Smooth muscle cell of the brain vasculature (primary cell): ENCODE measurements around the gene RGS9.
"Not testable (repeated sequence)": the region's sequence is repeated elsewhere in the genome, so short reads cannot be mapped to it uniquely, and the experiment has no call there.

ENCODE experiments used
- DNase-seq: peaks from one replicate; pipeline ENCODE4 v3.0.0-alpha.2; 2012; ENCODE audit warnings: low read depth, low spot score

RGS9 gene

DNA sequence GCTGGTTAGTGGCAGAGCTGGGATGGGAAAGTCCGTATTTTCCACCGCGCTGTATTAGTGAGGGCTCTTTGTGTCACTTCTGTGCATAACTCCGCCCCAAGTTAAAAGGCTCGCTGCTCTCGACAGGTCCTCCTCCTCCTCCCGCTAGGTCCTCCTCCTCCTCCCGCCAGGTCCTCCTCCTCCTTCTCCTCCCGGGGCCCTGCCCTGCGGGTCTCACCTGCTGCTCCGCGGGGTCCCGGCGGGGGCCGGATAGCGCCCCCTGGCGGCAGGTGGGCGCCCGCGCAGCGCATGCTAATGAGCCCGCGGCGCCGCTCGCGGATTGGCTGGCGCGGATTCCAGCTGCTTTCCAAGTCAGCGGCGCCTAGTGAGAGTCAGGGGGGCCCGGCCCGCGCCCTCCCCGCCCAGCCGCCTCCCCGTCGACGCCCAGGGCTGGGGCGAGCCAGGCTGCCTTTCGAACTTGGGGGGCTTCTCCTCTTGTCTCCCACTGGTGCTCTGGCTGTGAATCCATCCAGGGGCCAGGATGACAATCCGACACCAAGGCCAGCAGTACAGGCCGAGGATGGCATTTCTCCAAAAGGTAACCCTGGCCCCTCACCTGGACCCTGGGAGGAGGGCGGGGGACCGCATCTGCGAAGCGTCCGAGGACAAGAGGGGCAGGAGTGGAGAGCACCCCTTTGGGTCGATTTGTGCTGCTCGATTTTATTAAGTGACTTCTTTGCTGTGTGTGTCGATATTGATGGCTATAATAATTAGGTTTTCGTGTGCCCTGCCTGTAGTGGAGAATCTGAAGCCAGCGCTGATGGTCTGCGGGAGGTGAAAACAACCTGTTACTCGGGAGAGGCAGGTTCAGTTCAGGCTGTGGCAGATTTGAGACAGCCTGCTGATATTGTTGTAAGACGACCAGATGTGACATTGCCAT lies at the start of gene RGS9:
TSS of gene RGS9 (plus strand) at position 350 of the 919 bp plus-strand sequence. CDS start at position 521, 171 bp downstream.
- no peak for DNase-seq

DNA sequence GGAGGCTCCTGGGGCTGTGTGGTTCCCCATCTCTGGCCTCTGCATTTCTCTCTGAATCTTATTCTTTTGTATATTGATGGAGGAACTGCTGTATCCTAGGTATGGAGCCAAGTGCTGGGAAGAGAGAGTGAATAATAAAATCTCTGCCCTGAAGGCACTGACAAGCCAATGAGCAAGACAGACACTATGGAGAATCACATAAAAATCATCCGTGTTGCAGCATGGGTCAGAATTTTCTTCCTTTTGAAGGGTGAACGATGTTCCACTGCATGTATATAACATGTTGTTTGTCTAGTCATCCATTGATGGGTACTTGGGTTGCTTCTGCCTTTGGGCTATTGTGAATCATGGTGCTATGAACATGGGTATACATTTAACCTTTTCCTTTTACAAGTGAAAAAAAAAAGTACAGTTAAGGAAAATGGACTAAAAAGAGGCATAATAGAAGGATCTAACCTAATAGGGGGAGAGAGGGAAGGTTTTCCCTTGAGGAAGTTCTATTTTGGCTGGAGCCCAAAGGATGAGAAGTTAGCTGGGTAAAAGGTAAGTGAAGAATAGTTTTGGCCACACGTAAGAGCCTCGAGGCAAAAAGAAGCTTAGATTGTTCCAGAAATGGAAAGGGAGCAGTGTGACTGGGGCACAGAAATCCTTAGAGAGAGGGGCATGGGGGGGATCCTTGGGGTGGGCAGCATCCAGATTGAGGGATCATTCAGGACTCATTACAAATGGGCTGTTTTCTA lies 48.4 kb upstream of the RGS9 start:
- DNase-seq = no peak

DNA sequence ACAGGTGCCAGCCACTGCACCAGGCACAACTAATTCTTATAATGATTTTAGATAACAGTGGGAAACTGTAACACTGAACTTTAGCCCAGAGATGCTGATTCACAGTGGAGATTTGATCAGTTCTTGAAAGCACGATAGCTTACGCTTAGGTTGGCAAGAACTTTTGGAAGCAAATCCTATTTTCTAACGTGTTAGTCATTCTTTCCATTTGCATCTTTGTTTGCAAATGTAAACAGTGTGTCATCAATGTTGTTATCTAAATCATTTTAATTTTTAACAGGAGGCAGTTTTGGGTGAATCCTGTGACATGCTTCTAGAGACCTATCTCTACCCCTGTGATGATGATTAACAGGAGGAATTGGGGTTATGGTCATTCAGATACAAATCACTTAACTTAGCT lies 44.9 kb upstream of the RGS9 start:
- no peak for DNase-seq

DNA sequence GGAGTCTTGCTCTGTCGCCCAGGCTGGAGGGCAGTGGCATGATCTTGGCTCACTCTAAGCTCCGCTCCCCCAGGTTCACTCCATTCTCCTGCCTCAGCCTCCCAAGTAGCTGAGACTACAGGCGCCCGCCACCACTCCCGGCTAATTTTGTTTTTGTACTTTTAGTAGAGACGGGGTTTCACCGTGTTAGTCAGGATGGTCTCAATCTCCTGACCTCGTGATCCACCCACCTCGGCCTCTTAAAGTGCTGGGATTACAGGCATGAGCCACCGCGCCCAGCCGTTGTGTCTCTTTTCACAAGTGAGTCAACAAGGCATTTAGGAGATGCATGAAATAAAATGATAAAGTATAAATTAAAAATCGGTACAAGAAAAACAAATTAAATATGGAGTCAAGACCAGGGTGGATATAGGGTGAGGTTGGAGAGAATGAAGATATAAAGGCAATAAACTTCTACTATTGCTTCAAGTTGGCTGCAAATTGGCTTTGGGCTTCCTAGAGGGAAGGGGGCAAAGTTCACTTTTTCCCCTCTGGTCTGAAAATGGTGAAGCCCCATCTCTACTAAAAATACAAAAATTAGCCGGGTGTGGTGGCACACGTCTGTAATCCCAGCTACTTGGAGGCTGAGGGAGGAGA lies 44.3 kb upstream of the RGS9 start:
- not testable (repeated sequence) for DNase-seq

DNA sequence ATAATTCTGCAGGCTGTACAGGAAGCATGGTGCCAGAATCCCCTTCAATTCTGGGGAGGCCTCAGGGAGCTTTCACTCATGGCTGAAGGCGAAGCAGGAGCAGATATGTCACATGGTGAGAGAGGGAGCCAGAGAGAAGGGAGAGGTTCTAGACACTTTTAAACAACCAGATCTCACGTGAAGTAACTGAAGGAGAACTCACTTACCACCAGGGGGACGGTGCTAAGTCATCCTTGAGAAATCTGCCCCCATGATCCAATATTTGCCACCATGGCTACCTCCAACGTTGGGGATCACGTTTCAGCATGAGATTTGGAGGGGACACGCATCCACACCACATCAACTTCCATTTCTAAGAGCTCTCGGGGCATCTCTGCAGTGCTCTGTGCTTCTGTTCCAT lies 43.2 kb upstream of the RGS9 start:
- no peak for DNase-seq

DNA sequence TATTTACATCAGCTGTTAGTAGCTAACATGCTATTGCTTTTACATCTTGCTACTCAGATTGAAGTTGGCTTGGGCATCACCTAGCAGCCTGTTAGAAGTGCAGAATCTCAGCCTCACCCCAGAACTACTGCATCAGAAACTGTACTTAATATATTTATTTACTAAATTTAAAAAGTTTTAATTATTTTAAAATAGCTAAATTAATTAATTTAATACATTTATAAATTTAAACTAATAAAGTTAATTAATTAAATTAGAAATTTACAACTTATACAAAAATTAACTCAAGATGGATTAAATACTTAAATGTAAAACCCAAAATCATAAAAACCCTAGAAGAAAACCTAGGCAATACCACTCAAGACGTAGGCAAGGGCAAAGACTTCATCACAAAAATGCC lies 41.7 kb upstream of the RGS9 start:
- DNase-seq = no peak

DNA sequence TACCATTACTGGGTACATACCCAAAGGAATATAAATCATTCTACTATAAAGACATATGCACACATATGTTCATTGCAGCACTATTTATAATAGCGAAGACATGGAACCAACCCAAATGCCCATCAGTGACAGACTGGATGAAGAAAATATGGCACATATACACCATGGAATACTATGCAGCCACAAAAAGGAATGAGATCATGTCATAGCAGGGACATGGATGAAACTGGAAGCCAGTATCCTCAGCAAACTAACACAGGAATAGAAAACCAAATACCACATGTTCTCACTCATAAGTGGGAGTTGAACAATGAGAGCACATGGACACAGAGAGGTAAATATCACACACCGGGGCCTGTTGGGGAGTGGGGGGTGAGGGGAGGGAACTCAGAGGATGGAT lies 40.8 kb upstream of the RGS9 start:
- not testable (repeated sequence) for DNase-seq

DNA sequence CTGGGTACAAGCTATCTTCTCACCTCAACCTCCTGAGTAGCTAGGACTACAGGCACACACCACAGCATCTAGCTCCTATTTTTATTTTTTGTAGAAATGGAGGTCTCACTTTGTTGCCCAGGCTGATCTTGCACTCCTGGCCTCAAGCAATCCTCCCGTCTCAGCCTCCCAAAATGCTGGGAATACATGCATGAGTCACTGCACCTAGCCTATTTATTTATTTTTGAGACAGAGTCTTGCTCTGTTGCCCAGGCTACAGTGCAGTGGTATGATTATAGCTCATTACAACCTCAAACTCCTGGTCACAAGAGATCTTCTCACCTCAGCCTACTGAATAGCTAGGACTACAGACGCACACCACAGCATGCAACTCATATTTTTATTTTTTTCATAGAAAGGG lies 40.1 kb upstream of the RGS9 start:
- no peak for DNase-seq

DNA sequence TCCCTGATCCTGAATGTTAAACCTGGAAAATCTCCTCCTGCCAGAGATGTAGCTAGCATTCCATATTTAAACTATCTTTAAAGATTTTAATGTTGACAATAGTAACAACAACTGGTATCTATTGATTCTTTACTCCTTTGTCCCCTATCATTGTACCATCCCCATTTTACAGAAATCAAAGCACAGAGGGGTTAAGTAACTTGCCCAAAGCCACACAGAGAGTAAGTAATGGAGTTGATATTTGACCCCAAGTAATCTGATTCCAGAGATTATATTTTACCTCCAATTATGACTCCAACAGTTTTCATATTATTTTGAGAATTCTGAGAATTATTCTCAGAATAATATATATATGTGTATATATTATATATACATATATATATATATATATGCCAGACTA lies 37.7 kb upstream of the RGS9 start:
- DNase-seq = no peak

DNA sequence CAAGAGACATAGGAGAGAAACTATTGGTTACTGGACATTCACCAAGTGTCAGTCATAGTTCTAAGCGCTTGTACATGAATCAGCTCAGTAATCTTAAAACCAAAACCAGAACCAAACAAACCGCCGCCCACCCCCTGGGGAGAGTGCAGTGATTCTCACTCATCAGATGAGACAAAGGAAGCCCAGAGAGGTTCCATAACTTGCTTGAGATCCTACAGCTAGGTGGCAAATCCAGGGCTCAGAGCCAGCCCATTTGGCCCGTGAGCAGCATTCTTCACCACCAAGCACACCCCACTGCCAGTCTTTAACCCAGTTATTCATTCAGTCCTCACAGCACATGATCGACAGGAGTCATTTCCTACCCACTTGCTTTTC lies 37.2 kb upstream of the RGS9 start:
- no peak for DNase-seq

DNA sequence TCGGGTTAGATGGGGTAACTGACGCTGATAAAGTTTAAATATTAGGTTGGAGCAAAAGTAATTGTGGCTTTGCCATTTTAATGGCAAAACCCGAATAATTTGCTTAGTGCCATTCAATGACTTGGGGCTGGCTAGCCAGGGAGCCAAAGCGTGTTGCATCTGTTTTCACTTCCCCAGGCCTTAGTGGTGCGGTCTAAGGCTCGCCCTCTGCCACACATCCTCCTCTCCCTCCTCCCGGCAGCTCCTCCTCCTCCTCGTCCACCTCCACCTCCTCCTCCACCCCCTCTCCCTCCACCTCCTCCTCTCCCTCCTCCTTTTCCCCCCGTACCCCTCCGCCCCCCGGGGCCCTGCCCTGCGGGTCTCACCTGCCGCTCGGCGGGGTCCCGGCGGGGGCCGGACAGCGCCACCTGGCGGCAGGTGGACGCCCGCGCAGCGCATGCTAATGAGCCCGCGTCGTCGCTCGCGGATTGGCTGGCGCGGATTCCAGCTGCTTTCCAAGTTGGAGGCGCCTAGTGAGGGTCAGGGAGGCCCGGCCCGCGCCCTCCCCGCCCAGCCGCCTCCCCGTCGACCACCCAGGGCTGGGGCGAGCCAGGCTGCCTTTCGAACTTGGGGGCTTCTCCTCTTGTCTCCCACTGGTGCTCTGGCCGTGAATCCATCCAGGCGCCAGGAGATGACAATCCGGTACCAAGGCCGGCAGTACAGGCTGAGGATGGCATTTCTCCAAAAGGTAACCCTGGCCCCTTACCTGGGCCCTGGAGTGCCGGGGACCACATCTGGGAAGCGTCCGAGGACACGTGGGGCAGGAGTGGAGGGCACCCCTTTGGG lies 36.6 kb upstream of the RGS9 start:
- DNase-seq = no peak

DNA sequence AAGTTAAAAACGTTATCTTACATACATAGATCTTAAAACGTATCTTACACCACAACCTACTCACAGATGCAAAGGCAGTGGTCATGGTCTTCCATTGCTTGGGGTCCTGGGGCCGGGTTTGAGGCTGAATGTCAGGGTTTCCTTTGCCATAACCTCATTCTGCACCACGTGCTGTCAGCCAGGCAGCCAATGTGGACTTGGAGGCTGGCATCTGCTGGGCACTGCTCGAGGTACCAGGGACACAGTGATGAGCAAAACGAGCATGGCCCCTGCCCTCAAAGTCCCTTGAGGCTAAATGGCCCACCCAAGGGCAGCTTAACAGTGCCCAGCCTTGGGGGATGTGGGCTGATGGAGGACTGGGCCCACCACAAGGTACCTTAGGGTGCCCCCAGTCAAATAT lies 35.8 kb upstream of the RGS9 start:
- no peak for DNase-seq

DNA sequence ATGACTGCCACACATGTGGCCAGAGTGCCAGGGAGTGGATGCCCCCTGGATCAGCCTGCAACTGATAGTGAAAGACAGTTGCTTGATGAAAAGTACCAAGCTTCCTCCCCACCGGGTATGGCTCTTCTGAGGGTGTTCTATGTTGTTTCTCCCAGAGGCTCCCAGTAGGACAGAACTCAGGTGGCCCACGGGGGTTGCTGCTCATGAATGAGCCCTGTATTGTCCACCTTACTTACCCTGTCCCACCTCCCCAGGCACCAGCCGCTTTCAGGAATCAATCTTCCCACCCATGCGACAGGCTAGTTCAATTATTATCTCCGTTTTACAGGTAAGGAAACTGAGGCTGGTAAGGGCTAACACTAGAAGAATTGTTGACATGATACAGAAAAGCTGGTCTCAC lies 34.9 kb upstream of the RGS9 start:
- DNase-seq = no peak

DNA sequence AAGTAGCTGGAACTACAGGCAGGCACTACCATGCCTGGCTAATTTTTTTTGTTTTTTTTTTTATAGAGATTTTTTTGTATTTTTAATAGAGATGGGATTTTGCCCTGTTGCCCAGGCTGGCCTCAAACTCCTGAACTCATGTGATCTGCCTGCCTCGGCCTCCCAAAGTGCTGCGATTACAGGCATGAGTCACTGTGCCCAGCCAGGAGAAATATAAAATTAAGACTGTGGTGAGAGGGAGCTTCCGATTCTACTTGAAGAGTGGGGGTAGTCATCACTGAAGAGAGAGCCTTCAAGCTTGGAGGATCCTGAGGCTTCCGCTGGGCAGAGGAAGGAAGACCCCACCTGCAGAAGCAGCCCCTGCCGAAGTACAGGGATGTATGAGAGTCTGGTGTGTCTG lies 34.4 kb upstream of the RGS9 start:
- no peak for DNase-seq

DNA sequence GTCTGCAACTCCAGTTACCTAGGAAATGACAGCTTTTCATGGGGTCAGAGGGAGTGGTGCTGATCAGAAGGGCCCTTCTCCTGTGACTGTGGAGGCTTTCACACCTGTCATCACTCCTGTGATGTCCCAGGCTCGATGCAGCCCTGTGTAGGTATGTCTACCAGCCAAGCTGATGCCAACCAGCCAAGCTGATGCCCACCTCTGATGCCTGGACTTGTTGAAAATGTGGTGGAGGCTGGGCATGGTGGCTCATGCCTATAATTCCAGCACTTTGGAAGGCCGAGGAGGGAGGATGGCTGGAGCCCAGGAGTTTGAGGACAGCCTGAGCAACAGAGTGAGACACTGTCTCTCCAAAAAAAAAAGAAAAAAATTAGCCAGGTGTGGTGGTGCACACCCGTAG lies 33.7 kb upstream of the RGS9 start:
- DNase-seq = no peak

DNA sequence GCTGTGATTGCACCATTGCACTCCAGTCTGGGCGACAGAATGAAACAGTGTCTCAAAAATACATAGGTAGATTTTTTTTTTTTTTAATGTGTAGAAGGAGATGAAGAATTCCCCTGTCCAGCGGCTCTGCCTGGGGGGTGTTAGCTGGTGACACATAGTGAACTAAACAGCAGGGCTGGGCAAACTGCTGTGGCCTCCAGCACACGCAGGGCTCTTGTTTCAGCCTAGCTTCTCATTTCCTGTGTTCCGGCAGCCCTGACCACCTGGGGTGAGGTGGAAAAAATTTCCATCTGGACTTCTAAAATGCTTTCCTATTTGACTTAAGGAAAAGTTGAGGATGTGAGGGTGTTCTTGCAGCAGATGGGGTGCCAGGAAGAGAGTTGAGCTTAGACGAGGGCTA lies 33.3 kb upstream of the RGS9 start:
- no peak for DNase-seq

DNA sequence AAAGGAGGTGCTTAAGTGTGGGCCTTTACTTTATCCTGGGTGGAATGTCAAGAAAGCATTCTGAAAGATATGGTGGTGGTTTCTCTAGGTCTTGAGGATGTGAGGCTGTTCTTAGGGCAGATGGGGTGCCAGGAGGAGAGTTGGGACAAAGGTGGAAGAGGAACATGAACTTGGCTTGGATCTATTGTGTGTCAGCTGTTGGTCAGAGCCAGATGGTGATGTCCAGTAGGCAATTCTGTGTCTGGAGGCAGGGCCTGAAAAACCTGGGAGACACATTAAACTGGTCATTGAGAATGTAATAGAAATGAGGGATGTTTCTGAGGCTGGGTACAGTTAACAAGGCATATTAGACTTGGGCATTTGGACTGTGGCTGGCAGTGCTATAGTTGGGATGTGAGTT lies 32.6 kb upstream of the RGS9 start:
- no peak for DNase-seq

DNA sequence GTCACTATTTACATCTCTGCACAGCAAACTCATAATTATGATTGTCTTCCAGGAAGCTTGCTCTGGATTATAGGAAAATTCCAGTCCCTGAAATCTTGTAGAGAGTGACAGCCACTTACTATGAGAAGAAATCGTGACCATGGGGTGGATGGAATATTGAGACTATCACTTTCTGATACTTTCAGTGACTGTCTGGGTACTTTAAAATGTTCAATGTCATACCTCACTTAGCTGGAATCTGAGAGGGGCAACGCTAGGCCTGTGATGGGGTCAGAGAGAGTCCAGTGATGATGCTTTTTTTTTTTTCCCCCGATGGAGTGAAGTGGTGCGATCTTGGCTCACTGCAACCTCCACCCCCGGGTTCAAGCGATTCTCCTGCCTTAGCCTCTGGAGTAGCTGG lies 32.2 kb upstream of the RGS9 start:
- DNase-seq = no peak

DNA sequence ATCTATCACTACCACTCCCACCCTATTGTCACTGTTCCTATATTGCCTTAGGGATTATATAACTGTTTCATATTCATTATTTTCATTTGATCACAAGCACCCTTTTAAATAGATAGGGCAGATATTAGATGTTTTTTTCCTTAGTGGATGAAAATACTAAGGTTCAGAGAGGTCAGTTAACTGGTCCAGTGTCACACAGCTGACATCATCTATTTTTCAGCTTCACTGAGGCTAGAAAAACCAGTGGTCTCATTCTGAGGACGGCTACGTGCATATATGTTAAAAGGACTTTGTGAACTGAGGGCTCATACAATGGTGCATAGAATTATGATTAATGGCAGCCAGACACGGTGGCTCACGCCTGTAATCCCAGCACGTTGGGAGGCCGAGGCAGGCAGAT lies 29.0 kb upstream of the RGS9 start:
- no peak for DNase-seq

DNA sequence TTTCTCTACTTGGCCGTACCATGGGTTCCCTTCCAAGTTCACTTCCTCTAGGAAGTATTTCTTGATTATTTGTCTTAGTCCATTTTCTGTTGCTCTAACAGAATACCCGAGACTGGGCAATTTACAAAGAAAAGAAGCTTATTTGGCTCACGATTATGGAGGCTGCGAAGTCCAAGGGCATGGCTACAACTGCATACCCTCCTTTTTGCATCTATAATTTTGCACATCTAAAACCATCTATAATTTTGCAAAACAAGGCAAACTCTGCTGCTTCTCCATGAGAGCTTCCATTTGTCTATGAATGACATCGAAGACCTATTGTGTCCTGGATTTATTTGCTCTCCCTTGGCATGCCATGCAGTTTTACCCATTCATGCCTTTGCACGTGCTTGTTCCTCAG lies 27.6 kb upstream of the RGS9 start:
- no peak for DNase-seq

DNA sequence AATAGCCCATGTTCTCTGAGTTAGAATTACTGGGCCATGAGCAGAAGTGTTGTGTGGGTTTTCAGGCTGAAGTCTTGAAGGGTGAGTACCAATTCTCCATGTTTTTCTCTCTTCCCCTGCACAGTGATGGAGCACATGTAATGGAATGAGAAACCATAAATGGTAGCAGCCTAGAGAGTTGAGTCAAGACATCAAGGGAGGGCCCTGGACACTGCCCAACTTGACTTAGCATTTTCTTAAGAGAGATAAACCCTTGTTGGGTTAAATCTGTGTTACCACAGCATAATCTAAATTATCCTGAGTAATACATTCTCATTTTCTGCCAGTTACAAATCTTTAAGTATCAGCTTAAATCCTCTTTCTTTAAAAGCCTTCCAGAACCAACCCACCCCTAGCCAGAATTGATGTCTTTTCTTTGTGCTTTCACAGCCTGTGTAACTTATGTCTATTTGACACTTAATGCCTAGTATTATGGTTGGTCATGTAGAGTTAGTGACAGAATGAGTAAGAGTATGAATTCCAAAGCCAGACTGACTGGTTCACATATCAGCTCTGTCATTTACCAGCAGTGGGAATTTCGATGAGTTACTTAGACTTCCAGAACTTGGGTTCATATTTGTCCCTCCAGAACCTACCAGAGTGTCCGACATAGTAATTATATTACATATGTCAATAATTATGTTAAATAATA lies 27.0 kb upstream of the RGS9 start:
- DNase-seq = no peak
